Measurements from ENCODE around the gene BMPR1B. TPM values are rescaled to one million over a fixed set of nuclear protein-coding genes. Genes with fewer than 3 reads are reported as not detected.

Gene BMPR1B
- total RNA-seq, 1 experiment from 2014 or later = not detected

DNA sequence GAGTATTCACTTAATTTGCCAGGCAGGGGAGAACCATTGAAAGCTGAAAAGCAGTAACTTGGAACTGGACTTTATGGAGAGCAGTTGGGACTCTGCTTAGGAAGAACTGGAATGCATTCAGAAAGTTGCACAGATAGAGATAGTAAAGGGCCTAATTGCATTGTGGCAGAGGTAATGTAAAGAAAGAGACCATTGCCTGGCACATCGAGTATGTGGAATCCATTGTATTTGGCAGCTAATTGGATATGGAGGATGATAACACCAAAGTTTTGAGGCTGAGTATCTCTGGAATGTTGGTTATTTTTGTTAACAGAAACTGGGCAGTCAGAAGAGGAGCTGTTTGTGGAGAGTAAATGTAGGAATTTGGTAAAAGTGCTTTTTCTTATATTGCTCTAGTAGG lies 169.9 kb downstream of the BMPR1B start (continued):
- TF ChIP-seq ZBTB33 (IDR thresholded peaks at IDR 0.05; ENCODE audit: extremely low read depth, insufficient replicate concordance, low read length) = no peak
- TF ChIP-seq, protein P1, sequence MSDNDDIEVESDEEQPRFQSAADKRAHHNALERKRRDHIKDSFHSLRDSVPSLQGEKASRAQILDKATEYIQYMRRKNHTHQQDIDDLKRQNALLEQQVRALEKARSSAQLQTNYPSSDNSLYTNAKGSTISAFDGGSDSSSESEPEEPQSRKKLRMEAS (IDR thresholded peaks at IDR 0.05) = no peak
- no peak for TF ChIP-seq CEBPB (IDR thresholded peaks at IDR 0.05; ENCODE audit: low read depth)
- no peak for TF ChIP-seq SP1 (IDR thresholded peaks at IDR 0.05; ENCODE audit: low read depth)
- no peak for TF ChIP-seq ZNF274 (IDR thresholded peaks at IDR 0.05; ENCODE audit: low read depth, low read length)
- no peak for TF ChIP-seq POLR2A (IDR thresholded peaks at IDR 0.05; ENCODE audit: borderline replicate concordance, extremely low read depth, insufficient read depth, insufficient read length)

GRCh38 chr4:94929696-94930095 lies 171.9 kb downstream of the BMPR1B start:
- intact Hi-C loops (cut with micrococcal nuclease) = no loop called here
- H3K9me3 ChIP-seq (ENCODE audit: control insufficient read depth in 1 of 2, insufficient read depth in 1 of 2, low read depth in 1 of 2, low read length in 2 of 2) = no peaks in the 10 kb centered on the region
- no peaks in the 10 kb centered on the region; a peak in 1 of 4 replicates for H3K4me1 ChIP-seq (ENCODE audit: control insufficient read depth in 1 of 2, insufficient read depth in 2 of 2, low read length in 2 of 2)
- POLR2A ChIA-PET = no interaction called here
- DNase-seq (ENCODE audit: low read depth, low spot score) (no peak), ATAC-seq (no peak)
- no peak overlapping the region for H2AFZ ChIP-seq (ENCODE audit: low read depth, low read length, poor library complexity, severe bottlenecking)
- RAD21 ChIA-PET (ENCODE audit: low non-redundant PET in 1 of 2, low total read pairs in 2 of 2, uncharacterized antibody in 2 of 2, unreplicated experiment in 2 of 2) = no interaction called here
- BruUV-seq (replicated peaks) = no TSS peak
- CTCF ChIA-PET = no interaction called here
- no peak overlapping the region for H3K4me3 ChIP-seq (replicated peaks in 1 of 2; ENCODE audit: low read depth in 1 of 2, low read length in 2 of 2)
- TF ChIP-seq RAD21 (IDR thresholded peaks at IDR 0.05; ENCODE audit: low read depth) (no peak), CEBPB (IDR thresholded peaks at IDR 0.05; ENCODE audit: low read depth) (no peak), POLR2AphosphoS5 (IDR thresholded peaks at IDR 0.05; ENCODE audit: low read depth, low read length) (no peak), ELF1 (IDR thresholded peaks at IDR 0.05; ENCODE audit: borderline replicate concordance, low read depth) (no peak), EGR1 (IDR thresholded peaks at IDR 0.05; ENCODE audit: low read depth) (no peak), SRF (IDR thresholded peaks at IDR 0.05; ENCODE audit: low read depth) (no peak), ZNF274 (IDR thresholded peaks at IDR 0.05; ENCODE audit: low read depth, low read length) (no peak), JUND (IDR thresholded peaks at IDR 0.05) (no peak), SIN3A (IDR thresholded peaks at IDR 0.05; ENCODE audit: low read depth) (no peak)
- TF ChIP-seq, protein P1 (IDR thresholded peaks at IDR 0.05) = no peak
- TF ChIP-seq, protein P2, sequence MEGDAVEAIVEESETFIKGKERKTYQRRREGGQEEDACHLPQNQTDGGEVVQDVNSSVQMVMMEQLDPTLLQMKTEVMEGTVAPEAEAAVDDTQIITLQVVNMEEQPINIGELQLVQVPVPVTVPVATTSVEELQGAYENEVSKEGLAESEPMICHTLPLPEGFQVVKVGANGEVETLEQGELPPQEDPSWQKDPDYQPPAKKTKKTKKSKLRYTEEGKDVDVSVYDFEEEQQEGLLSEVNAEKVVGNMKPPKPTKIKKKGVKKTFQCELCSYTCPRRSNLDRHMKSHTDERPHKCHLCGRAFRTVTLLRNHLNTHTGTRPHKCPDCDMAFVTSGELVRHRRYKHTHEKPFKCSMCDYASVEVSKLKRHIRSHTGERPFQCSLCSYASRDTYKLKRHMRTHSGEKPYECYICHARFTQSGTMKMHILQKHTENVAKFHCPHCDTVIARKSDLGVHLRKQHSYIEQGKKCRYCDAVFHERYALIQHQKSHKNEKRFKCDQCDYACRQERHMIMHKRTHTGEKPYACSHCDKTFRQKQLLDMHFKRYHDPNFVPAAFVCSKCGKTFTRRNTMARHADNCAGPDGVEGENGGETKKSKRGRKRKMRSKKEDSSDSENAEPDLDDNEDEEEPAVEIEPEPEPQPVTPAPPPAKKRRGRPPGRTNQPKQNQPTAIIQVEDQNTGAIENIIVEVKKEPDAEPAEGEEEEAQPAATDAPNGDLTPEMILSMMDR (IDR thresholded peaks at IDR 0.05 in 2 of 3, conservative IDR thresholded peaks at IDR 0.05 in 1 of 3; ENCODE audit: borderline replicate concordance in 1 of 3, insufficient read depth in 1 of 3, low read depth in 2 of 3, low read length in 2 of 3) = no peak
- no peaks in the 10 kb centered on the region for H3K9me2 ChIP-seq (ENCODE audit: insufficient read depth)
- H3K36me3 ChIP-seq (ENCODE audit: control insufficient read depth in 1 of 2, insufficient read depth in 2 of 2, low read length in 2 of 2) = no peaks in the 10 kb centered on the region
- no peaks in the 10 kb centered on the region for H4K20me1 ChIP-seq (ENCODE audit: insufficient read depth)
- H3K79me2 ChIP-seq (ENCODE audit: insufficient read depth, low read length) = no peaks in the 10 kb centered on the region
- H3K4me2 ChIP-seq (ENCODE audit: low read length) = no peak overlapping the region
- no peak overlapping the region for H3K27ac ChIP-seq (ENCODE audit: low read depth, low read length)
- H3K27me3 ChIP-seq (ENCODE audit: insufficient read depth, low read length) = no peaks in the 10 kb centered on the region
- H3K9ac ChIP-seq (ENCODE audit: low read length) = no peak overlapping the region

All from HCT116 (cell line).